LNCAP (cell line): Measurements from ENCODE around the gene MLANA.

Experiments used
- CTCF ChIP-seq: fragments of 450-650 bp; IDR thresholded peaks from 2 replicates; pipeline ENCODE4 v1.5.1; 2017; ENCODE audit warnings: mild to moderate bottlenecking

The MLANA gene

GRCh38 chr9:5915438-5915837 is 24.7 kb downstream of the MLANA start:
- no peak for TF ChIP-seq CTCF

GRCh38 chr9:5917273-5917672 is 26.6 kb downstream of the MLANA start:
- TF ChIP-seq CTCF, result no peak

GRCh38 chr9:5917888-5918287 is 27.2 kb downstream of the MLANA start:
- TF ChIP-seq CTCF, result no peak

- no peak for TF ChIP-seq CTCF
Observed at GRCh38 chr9:5918460-5918859, 27.8 kb downstream of the MLANA start.

- TF ChIP-seq CTCF, result no peak
Observed at GRCh38 chr9:5920860-5921328, 30.2 kb downstream of the MLANA start.

GRCh38 chr9:5922192-5922591 is 31.5 kb downstream of the MLANA start:
- no peak for TF ChIP-seq CTCF

- no peak for TF ChIP-seq CTCF
Observed at GRCh38 chr9:5931657-5932056, 41.0 kb downstream of the MLANA start.

GRCh38 chr9:5938449-5938848 is 47.8 kb downstream of the MLANA start:
- no peak for TF ChIP-seq CTCF
